Measurements from ENCODE around the gene GIMAP8.

The GIMAP8 gene

DNA sequence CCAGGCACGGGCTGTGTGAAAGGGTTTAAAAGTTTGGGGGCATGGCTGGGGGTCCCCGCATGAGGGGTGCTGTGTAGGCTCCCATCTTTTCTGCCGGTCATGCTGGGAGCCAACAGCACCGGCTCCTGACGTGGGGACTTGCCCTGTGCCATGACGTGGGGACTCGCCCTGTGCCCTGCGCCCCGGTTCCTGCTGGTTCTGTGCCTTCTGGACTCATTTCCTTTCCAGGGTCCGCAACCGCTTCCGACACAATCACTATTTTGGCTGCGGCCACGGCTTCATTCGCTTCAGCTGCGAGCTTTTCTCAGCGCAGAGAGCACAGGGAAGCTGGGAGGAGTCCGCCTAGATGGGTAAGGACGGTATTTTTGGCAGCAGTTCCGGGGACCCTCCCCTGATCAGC lies 7.6 kb upstream of the GIMAP8 start:
- H3K27me3 ChIP-seq (ENCODE audit: insufficient read depth, poor library complexity, severe bottlenecking), result no peaks in the 10 kb centered on the region
- DNase-seq (ENCODE audit: low read depth in 1 of 2, low spot score in 1 of 2), result no peak
- H3K4me3 ChIP-seq (replicated peaks; ENCODE audit: insufficient read depth, low read length), result no peak overlapping the region
- TF ChIP-seq GABPA (IDR thresholded peaks at IDR 0.05; ENCODE audit: low read depth) (no peak), POLR2AphosphoS5 (IDR thresholded peaks at IDR 0.05; ENCODE audit: low read depth) (no peak), SPI1 (IDR thresholded peaks at IDR 0.05; ENCODE audit: borderline replicate concordance, low read depth) (no peak)
- TF ChIP-seq, protein P1, sequence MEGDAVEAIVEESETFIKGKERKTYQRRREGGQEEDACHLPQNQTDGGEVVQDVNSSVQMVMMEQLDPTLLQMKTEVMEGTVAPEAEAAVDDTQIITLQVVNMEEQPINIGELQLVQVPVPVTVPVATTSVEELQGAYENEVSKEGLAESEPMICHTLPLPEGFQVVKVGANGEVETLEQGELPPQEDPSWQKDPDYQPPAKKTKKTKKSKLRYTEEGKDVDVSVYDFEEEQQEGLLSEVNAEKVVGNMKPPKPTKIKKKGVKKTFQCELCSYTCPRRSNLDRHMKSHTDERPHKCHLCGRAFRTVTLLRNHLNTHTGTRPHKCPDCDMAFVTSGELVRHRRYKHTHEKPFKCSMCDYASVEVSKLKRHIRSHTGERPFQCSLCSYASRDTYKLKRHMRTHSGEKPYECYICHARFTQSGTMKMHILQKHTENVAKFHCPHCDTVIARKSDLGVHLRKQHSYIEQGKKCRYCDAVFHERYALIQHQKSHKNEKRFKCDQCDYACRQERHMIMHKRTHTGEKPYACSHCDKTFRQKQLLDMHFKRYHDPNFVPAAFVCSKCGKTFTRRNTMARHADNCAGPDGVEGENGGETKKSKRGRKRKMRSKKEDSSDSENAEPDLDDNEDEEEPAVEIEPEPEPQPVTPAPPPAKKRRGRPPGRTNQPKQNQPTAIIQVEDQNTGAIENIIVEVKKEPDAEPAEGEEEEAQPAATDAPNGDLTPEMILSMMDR (IDR thresholded peaks at IDR 0.05; ENCODE audit: insufficient read depth, low read length), result no peak
- TF ChIP-seq, protein P2, sequence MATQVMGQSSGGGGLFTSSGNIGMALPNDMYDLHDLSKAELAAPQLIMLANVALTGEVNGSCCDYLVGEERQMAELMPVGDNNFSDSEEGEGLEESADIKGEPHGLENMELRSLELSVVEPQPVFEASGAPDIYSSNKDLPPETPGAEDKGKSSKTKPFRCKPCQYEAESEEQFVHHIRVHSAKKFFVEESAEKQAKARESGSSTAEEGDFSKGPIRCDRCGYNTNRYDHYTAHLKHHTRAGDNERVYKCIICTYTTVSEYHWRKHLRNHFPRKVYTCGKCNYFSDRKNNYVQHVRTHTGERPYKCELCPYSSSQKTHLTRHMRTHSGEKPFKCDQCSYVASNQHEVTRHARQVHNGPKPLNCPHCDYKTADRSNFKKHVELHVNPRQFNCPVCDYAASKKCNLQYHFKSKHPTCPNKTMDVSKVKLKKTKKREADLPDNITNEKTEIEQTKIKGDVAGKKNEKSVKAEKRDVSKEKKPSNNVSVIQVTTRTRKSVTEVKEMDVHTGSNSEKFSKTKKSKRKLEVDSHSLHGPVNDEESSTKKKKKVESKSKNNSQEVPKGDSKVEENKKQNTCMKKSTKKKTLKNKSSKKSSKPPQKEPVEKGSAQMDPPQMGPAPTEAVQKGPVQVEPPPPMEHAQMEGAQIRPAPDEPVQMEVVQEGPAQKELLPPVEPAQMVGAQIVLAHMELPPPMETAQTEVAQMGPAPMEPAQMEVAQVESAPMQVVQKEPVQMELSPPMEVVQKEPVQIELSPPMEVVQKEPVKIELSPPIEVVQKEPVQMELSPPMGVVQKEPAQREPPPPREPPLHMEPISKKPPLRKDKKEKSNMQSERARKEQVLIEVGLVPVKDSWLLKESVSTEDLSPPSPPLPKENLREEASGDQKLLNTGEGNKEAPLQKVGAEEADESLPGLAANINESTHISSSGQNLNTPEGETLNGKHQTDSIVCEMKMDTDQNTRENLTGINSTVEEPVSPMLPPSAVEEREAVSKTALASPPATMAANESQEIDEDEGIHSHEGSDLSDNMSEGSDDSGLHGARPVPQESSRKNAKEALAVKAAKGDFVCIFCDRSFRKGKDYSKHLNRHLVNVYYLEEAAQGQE (IDR thresholded peaks at IDR 0.05; ENCODE audit: insufficient replicate concordance, low read depth), result no peak
- no peak overlapping the region for H3K27ac ChIP-seq (replicated peaks)

DNA sequence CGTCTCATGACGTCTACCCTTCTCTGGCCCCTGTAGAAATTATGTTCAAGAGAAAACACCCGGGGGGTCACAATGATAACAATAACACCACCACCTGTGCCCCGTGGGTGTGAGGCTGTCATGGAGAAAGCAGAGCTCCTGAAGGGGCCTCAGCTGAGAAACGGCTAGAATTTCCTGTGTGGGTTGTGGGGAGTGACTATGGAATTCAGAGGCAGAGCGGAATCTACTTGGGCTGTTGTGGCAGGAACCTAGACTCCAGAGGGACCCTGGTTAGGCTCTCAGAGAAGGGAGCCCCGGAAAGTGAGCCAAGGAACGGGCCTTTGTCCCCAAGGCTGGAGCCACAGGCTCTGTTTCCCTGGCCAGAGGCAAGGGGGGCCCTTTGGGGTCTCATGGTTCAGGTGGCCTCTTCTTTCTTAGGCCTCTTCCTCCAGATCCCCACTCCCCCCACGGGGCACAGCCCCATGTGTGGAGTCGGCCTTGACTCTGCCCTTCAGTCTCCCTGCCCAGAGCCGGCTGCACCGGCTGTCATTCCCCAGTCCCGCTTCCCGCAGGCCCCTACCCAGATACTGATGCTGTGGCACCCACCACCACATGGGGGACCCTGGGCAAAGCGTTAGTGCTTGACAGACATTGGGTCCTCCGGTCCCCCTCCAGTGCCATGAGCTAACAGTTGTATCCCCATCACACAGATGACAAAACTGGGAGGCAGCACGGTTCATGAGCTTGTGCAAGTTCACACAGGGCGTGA lies 6.5 kb upstream of the GIMAP8 start:
- H3K27me3 ChIP-seq (ENCODE audit: insufficient read depth, poor library complexity, severe bottlenecking), result no peaks in the 10 kb centered on the region
- no peak for DNase-seq (ENCODE audit: low read depth in 1 of 2, low spot score in 1 of 2)
- H3K4me3 ChIP-seq (replicated peaks; ENCODE audit: insufficient read depth, low read length), result no peak overlapping the region
- TF ChIP-seq, protein P2 (IDR thresholded peaks at IDR 0.05; ENCODE audit: insufficient replicate concordance, low read depth), result no peak
- TF ChIP-seq SPI1 (IDR thresholded peaks at IDR 0.05; ENCODE audit: borderline replicate concordance, low read depth) (no peak), POLR2AphosphoS5 (IDR thresholded peaks at IDR 0.05; ENCODE audit: low read depth) (no peak), GABPA (IDR thresholded peaks at IDR 0.05; ENCODE audit: low read depth) (no peak)
- TF ChIP-seq, protein P1 (IDR thresholded peaks at IDR 0.05; ENCODE audit: insufficient read depth, low read length), result no peak
- H3K27ac ChIP-seq (replicated peaks), result no peak overlapping the region

DNA sequence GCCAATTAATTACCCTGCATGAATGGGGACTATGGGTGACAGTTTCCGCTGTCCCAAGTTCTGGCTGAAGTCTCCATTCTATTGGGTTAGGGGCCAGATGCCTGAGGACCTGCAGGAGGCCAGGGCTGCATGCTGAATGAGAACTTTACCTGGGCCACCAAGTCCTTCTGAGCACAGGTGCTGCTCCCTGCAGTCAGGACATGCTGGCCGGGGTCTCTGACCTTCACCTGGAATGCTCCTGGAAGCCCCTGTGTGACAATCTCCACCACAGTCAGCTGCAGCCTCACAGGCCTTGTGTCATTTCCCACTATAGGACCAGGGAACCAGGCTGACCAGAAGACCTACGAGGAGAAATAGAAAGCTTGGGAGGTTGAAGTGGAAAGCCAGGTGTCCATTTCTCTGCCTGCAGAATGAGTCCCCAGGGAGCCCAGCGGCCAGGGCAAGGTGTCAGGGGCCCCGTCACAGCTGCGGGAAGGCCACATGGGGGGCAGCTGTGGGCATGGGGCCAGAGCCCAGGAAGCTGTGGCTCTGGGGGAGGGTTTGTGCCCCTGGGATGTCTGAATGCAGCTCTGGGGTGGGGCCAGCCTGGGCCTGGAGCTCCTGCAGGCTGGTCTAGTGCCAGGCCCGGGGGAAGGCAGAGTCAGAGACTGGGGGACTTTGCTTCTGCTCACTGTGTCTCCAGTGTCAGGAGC lies 5.6 kb upstream of the GIMAP8 start:
- H3K27ac ChIP-seq (replicated peaks), result no peak overlapping the region
- H3K4me3 ChIP-seq (replicated peaks; ENCODE audit: insufficient read depth, low read length), result no peak overlapping the region
- DNase-seq (ENCODE audit: low read depth in 1 of 2, low spot score in 1 of 2), result no peak
- H3K27me3 ChIP-seq (ENCODE audit: insufficient read depth, poor library complexity, severe bottlenecking), result no peaks in the 10 kb centered on the region
- TF ChIP-seq, protein P2 (IDR thresholded peaks at IDR 0.05; ENCODE audit: insufficient replicate concordance, low read depth), result no peak
- TF ChIP-seq, protein P1 (IDR thresholded peaks at IDR 0.05; ENCODE audit: insufficient read depth, low read length), result no peak
- TF ChIP-seq POLR2AphosphoS5 (IDR thresholded peaks at IDR 0.05; ENCODE audit: low read depth), result no peak
